Right atrium auricular region (tissue), 2 donors: ENCODE data around the gene PHC2. TPM values are rescaled to one million over a fixed set of nuclear protein-coding genes. Genes with fewer than 3 reads are reported as not detected.

ENCODE experiments used
- DNase-seq: peaks from one replicate; pipeline ENCODE4 v3.0.0-alpha.2; 2019; ENCODE audit warnings: low spot score
- H3K27ac ChIP-seq, 2 donors: fragments of 200-600 bp; sonication (generic); 1 replicate in 1 of 2; 2 replicates in 1 of 2; pipeline ENCODE4 v1.5.1; 2016 to 2019
- H3K27me3 ChIP-seq, 2 donors: fragments of 200-600 bp; sonication (generic); one replicate each; pipeline versions ENCODE4 v1.5.1 to v1.6.0; 2017 to 2019
- H3K36me3 ChIP-seq: fragments of 200-600 bp; sonication (generic); one replicate; pipeline ENCODE4 v1.5.1; 2016
- H3K4me1 ChIP-seq, 2 donors: fragments of 200-600 bp; sonication (generic); one replicate each; pipeline versions ENCODE4 v1.5.1 to v1.6.0; 2017 to 2019
- H3K4me3 ChIP-seq, 2 donors: fragments of 200-600 bp; sonication (generic); 1 replicate in 1 of 2; 2 replicates in 1 of 2; pipeline ENCODE4 v1.5.1; 2017 to 2019; ENCODE audit warnings: mild to moderate bottlenecking in 1 of 2, moderate library complexity in 1 of 2
- H3K9me3 ChIP-seq, 2 donors: fragments of 200-600 bp; sonication (generic); one replicate each; pipeline ENCODE4 v1.5.1; 2019
- total RNA-seq, 2 donors: library from RNA; depleted of rRNA; stranded (reverse); fragments of >200 nt; gene quantifications; one replicate each; pipeline ENCODE4 v1.1.0, GENCODE V29; 2016
- TF ChIP-seq, protein P1 (sequence below), 2 donors: fragments of 200-600 bp; sonication (generic); IDR thresholded peaks; one replicate each; pipeline ENCODE4 v1.5.1; 2019; ENCODE audit warnings: antibody characterized with exemption in 2 of 2

Gene PHC2
- total RNA-seq, 2 donors from 2014 or later, result 98.4 to 144 TPM

- TF ChIP-seq, protein P1, sequence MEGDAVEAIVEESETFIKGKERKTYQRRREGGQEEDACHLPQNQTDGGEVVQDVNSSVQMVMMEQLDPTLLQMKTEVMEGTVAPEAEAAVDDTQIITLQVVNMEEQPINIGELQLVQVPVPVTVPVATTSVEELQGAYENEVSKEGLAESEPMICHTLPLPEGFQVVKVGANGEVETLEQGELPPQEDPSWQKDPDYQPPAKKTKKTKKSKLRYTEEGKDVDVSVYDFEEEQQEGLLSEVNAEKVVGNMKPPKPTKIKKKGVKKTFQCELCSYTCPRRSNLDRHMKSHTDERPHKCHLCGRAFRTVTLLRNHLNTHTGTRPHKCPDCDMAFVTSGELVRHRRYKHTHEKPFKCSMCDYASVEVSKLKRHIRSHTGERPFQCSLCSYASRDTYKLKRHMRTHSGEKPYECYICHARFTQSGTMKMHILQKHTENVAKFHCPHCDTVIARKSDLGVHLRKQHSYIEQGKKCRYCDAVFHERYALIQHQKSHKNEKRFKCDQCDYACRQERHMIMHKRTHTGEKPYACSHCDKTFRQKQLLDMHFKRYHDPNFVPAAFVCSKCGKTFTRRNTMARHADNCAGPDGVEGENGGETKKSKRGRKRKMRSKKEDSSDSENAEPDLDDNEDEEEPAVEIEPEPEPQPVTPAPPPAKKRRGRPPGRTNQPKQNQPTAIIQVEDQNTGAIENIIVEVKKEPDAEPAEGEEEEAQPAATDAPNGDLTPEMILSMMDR (IDR thresholded peaks at IDR 0.05), result no peak
- H3K4me1 ChIP-seq, result peaks cover 0 to 58% of the 10 kb centered on the region in 2 donors
- no peak overlapping the region for H3K4me3 ChIP-seq
- H3K9me3 ChIP-seq, result no peaks in the 10 kb centered on the region
- H3K27ac ChIP-seq, result peak overlapping the region; percentile 56 to 63
- DNase-seq, result no peak
- H3K36me3 ChIP-seq, result peaks cover 100% of the 10 kb centered on the region
- no peaks in the 10 kb centered on the region for H3K27me3 ChIP-seq
Measured at GRCh38 chr1:33327587-33328325, 103.1 kb downstream of the PHC2 start.

GRCh38 chr1:33326785-33327184, 104.1 kb downstream of the PHC2 start:
- H3K4me3 ChIP-seq, result no peak overlapping the region
- DNase-seq, result no peak
- TF ChIP-seq, protein P1 (IDR thresholded peaks at IDR 0.05), result no peak
- peaks cover 0 to 48% of the 10 kb centered on the region in 2 donors for H3K4me1 ChIP-seq
- no peaks in the 10 kb centered on the region for H3K27me3 ChIP-seq
- H3K27ac ChIP-seq, result peak overlapping the region; percentile 56 to 63
- H3K36me3 ChIP-seq, result peaks cover 94% of the 10 kb centered on the region
- no peaks in the 10 kb centered on the region for H3K9me3 ChIP-seq

DNA sequence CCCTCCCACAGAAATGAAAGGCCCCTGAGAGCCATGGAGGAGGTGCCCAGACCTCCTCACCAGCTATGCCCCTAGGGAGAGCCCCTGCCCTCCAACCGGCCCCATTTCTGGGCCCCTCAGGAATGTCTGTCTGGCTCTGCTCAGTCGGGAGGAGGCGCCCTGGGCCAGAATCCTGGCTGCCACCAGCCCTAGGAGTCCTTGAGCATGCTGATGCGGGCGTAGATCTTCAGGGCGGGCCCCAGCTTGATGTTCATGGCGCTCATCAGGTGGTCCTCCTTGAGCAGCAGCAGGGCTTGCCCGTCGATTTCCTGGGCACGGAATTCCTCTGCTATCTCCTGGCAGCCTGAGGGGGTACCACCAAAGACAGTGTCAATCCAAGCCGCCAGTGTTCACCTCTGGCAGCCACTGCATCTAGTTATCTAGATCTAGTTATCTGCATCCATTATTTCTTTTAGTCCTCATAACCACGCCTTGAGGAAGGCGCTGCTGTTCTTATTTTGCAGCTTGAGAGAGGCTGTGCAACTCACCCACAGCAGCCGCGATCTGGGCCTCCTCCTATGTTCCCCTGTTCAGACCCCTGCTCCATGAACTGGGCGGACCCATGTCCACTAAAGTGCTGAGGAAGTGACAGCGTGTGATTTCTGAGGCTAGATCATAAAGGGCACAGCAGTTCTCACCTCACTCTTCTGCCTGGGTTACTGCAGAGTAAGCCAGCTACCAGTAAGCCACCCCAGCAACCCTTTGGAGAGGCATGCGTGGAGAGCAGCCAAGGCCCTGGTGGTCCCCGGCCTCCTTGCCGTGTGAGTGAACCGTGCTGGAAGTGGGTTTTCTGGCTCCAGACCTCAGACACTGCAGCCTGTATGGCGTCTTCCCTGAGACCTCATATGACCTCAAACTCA, 106.0 kb downstream of the PHC2 start:
- DNase-seq, result no peak
- peak overlapping the region; percentile 18 to 36 for H3K27ac ChIP-seq
- H3K4me1 ChIP-seq, result peaks cover 0 to 37% of the 10 kb centered on the region in 2 donors
- no peaks in the 10 kb centered on the region for H3K9me3 ChIP-seq
- no peak overlapping the region for H3K4me3 ChIP-seq
- TF ChIP-seq, protein P1 (IDR thresholded peaks at IDR 0.05), result no peak
- peaks cover 76% of the 10 kb centered on the region for H3K36me3 ChIP-seq
- H3K27me3 ChIP-seq, result no peaks in the 10 kb centered on the region

GRCh38 chr1:33323663-33324477, 107.0 kb downstream of the PHC2 start:
- peaks cover 65% of the 10 kb centered on the region for H3K36me3 ChIP-seq
- TF ChIP-seq, protein P1 (IDR thresholded peaks at IDR 0.05), result no peak
- no peak for DNase-seq
- H3K27me3 ChIP-seq, result no peaks in the 10 kb centered on the region
- peak overlapping the region in 1 of 2 donors; percentile 15 for H3K27ac ChIP-seq
- no peak overlapping the region for H3K4me3 ChIP-seq
- H3K4me1 ChIP-seq, result peaks cover 0 to 36% of the 10 kb centered on the region in 2 donors
- no peaks in the 10 kb centered on the region for H3K9me3 ChIP-seq

GRCh38 chr1:33322870-33323585, 107.9 kb downstream of the PHC2 start:
- no peak for DNase-seq
- Histone ChIP-seq H3K36me3 (peaks cover 57% of the 10 kb centered on the region), H3K27me3 (no peaks in the 10 kb centered on the region), H3K4me3 (no peak overlapping the region), H3K9me3 (no peaks in the 10 kb centered on the region), H3K27ac (no peak overlapping the region), H3K4me1 (peaks cover 0 to 27% of the 10 kb centered on the region in 2 donors)
- TF ChIP-seq, protein P1 (IDR thresholded peaks at IDR 0.05), result no peak
